ENCODE measurements around the gene KXD1.
"Not testable (repeated sequence)": the region's sequence is repeated elsewhere in the genome, so short reads cannot be mapped to it uniquely, and the experiment has no call there.

The KXD1 gene
- 74.0 to 75.1 reads per million in 2 donors for total RNA-seq

- DNase-seq, result peak; percentile 91
Measured at GRCh38 chr19:18557411-18558201, at the start of gene KXD1. Gene KXD1, plus strand, starts transcription at chr19:18557870. Its CDS starts 4,187 bp downstream, at chr19:18562057.

- no peak for DNase-seq
Measured at GRCh38 chr19:18508585-18508984, 49.1 kb upstream of the KXD1 start.

DNA sequence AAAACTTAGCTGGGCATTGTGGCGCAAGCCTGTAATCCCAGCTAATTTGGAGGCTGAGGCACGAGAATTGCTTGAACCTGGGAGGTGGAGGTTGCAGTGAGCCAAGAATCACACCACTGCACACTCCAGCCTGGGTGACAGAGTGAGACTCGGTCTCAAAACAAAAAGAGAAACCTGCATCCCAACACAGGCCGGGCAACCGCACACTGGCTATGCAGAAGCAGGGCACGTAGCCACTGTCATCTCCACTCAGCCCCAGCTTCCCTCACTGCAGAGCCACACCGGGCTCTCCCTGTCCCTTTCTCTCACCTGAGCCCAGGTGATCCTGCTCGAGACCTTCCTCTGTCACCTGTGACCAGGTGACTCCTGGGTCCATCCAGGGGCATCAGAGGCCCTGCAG lies 47.5 kb upstream of the KXD1 start:
- DNase-seq, result no peak

DNA sequence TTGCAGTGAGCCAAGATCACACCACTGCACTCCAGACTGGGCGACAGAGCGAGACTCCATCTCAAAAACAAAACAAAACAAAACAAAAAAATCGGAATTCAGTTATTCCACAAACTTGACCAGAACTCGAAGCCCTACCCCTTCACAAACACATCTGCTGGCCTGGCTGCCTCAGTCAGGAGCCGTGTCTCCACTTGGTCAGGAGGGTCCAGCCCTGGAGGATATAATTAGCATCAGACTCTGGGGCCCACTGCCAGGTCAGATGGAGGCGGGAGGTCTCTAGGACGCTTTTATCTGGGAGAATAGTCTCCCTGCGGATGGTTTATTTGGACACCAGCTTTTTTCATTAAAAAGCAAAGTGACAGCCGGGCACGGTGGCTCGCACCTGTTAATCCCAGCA lies 43.8 kb upstream of the KXD1 start:
- DNase-seq, result no peak

GRCh38 chr19:18514800-18515682 lies 42.6 kb upstream of the KXD1 start:
- DNase-seq, result no peak

- no peak for DNase-seq
Measured at GRCh38 chr19:18515959-18516358, 41.7 kb upstream of the KXD1 start.

- DNase-seq, result no peak
Measured at GRCh38 chr19:18517606-18518005, 40.1 kb upstream of the KXD1 start.

- no peak for DNase-seq
Measured at GRCh38 chr19:18518639-18519038, 39.0 kb upstream of the KXD1 start.

GRCh38 chr19:18519962-18520847 lies 37.5 kb upstream of the KXD1 start:
- DNase-seq, result no peak

DNA sequence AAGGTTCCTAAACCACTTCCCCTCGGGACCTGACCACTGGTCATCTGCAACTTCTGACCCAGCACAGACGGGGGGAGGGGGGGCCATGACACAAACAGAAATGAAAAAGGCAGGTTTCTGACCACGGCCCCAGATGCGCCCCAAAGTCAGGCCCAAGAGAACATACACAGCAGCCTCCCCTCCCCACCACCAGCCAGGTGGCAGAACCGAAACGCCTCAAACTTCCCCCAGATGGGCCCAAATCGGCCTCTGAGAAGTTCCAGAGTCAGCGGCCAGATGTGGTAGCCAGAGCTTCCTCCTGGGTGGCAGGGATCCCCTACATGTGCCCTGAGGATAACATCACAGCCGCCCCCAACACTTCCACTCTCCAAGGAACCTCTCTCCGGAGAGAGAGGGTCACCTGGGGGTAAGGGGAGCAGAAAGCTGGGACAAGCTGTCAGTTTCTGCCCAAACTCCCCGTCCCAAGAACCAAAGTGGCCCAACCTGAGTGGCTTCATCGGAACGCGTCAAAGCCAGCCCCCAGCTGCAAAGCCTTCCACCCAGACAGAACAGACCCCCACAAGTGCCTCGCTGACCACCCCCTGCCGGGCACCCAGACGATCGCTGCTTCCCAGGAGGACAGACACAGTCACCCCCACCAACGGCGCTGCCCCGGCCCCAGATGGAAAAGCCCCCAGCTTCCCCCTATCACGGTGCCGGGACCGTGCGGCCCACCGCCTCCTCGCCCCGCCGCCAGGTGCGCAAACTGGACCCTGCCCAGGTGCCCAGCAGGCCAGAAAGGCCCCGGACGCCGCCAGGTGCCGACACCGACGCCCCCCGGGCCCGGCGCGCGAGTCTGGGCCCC lies 36.6 kb upstream of the KXD1 start:
- no peak for DNase-seq

GRCh38 chr19:18521692-18522123 lies 36.0 kb upstream of the KXD1 start, which contains the start of gene ELL:
Gene ELL, minus strand, starts transcription at chr19:18522070. Its CDS starts 15 bp downstream, at chr19:18522055.
- DNase-seq, result no peak

GRCh38 chr19:18522124-18522861 lies 35.4 kb upstream of the KXD1 start:
- DNase-seq, result peak; percentile 99

DNA sequence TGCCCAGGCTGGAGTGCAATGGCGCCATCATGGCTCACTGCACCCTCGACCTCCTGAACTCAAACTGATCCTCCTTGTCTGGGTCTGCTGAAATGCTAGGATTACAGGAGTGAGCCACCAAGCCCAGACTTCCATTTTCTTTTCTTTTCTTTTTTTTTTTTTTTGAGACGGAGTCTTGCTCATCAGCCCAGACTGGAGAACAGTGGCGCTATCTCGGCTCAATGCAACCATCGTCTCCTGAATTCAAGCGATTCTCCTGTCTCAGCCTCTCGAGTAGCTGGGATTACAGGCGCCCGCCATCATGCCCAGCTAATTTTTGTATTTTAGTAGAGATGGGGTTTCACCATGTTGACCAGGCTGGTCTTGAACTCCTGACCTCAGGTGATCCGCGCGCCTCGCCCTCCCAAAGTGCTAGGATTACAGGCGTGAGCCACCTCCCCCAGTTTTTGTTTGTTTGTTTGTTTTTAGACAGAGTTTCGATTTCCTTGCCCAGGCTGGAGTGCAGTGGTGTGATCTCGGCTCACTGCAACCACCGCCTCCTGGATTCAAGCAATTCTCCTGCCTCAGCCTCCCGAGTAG lies 34.7 kb upstream of the KXD1 start:
- DNase-seq, result not testable (repeated sequence)

GRCh38 chr19:18523841-18524240 lies 33.8 kb upstream of the KXD1 start:
- DNase-seq, result no peak

GRCh38 chr19:18526316-18526715 lies 31.4 kb upstream of the KXD1 start:
- no peak for DNase-seq

DNA sequence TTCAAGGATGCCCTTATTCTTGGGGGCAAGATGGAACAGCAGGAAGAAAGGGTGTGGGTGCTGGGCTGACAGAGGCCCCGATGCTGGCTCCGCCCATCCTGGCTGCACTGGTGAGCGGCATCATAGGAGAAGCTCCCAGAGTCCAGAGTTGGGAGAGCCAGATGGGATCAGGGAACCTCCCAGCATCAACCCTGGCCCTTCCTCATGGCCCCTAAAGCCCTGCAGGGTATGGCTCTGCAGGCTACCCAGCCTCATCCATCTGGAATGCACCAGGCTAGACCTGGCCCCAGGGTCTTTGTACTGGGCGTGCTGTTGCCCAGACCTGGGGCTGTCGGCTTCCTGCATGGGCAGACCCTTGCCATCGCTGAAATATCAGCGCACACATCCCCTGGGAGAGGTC lies 27.9 kb upstream of the KXD1 start:
- no peak for DNase-seq

DNA sequence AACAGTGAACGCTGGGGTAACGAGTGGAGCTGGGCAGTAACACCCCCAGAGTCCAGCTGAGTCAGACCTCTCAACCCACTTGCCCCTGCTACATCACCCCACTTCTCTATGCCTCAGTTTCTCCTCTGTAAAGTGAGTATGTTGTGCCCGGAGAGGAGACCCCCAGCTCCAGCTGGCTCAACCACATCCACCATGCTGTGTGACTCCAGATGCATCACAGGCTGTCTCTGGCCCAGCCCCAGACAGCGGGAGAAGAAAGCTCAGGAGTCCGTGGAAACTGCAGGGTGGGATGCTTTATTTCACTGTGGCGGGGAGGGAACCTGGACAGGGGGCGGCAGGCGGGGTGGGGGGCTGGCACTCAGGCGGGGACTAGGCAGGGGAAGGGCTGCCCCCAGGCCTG lies 26.2 kb upstream of the KXD1 start:
- no peak for DNase-seq

DNA sequence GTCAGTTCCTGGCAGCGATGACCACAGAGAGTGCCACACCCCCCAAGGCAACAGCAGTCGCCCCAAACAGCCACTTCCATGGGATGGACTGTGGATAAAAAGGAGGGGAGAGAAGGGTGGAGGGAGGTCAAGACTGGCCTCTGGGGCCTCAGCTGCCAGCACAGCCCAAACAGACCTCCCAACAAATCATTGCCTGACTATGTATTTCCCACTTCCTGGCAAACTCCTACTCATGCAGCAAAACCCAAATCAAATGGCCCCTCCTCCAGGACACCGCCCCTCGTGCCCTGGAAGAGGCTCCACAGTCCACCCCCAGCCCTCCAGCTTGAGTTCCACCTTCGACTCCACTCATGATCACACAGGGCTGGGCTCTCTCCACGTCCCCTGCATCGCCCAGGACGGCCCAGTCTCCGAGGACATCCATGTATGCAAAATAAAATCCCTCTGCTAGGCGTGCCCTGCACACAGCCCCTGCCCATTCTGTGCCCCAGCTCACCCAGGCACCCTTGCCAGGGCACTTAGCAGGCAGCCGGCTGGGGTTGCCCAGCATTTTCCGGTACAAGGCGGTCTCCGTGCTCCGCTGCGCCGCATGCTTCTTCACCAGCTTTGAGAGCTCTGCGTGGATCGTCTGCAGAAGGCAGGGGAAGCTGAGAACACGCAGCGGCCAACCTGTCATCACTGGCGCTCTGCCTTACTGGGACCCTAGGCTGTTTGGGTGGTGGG lies 25.3 kb upstream of the KXD1 start:
- no peak for DNase-seq

GRCh38 chr19:18533058-18533457 lies 24.6 kb upstream of the KXD1 start:
- DNase-seq, result no peak

DNA sequence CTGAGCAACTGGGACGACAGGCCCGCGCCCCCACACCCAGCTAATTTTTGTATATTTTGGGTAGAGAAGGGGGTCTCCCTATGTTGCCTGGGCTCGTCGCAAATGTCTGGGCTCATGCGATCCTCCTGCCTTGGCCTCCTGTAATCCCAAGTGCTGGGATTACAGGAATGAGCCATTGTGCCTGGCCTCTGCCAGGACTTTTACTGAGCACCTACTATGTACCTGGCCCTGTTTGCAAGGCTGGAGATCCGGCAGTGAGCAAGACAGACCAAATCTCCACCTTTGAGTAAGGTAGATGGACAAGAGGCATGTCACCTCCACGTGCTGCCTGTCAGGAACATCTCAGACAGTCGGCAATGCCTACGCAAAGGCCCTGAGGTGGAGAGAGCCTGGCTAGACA lies 21.2 kb upstream of the KXD1 start:
- DNase-seq, result no peak

Measured in activated gamma-delta T cell (primary cell).